Brain microvascular endothelial cell (primary cell): ENCODE data around the gene RPL7A.

Experiments
- DNase-seq: peaks from one replicate; pipeline ENCODE4 v3.0.0-alpha.2; 2020
- H3K27ac ChIP-seq: fragments of 250-450 bp; sonication (Bioruptor Pico); 2 replicates; pipeline ENCODE4 v1.5.1; 2020; ENCODE audit warnings: mild to moderate bottlenecking, moderate library complexity
- H3K27me3 ChIP-seq: fragments of 250-450 bp; sonication (Bioruptor Pico); replicated peaks from 2 replicates; pipeline ENCODE4 v1.5.1; 2020; ENCODE audit warnings: mild to moderate bottlenecking
- H3K36me3 ChIP-seq: fragments of 250-450 bp; sonication (Bioruptor Pico); replicated peaks from 2 replicates; pipeline ENCODE4 v1.5.1; 2020; ENCODE audit warnings: mild to moderate bottlenecking
- H3K4me3 ChIP-seq: 2 replicates; pipeline ENCODE4 v1.5.1; 2011; ENCODE audit warnings: low read depth, mild to moderate bottlenecking, control low read depth, low read length, moderate library complexity
- in situ Hi-C: cut with HindIII; loops from 2 replicates; pipeline ENCODE4 v1.10.0; 2017; ENCODE audit warnings: low sequenced_read_pairs, low pct_ligation_motif_present
- TF ChIP-seq, protein P1 (sequence below): IDR thresholded peaks from 2 replicates; pipeline ENCODE4 v1.5.1; 2011; ENCODE audit warnings: low read depth, mild to moderate bottlenecking, moderate library complexity, low read length, control low read depth, inconsistent platforms; ENCODE audit errors: missing control alignments

Gene RPL7A

DNA sequence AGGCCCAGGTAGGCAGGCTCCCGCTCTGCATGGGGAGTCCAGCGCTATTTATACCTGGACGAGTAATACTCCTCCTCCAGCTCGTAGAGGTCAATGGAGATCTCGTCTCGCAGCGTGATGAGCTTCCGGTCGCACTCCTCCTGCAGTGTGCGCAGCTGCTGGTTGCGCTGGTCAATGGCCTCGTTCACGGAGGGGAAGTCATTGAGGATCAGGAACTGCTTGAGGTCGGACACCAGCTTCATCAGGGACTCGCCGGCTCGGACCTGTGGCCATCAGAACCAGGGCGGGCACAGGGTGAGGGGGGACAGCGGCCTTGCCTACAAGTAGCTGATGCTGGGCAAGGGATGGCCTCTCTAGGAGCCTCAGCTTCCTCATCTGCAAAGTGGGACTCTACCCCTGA is 3.9 kb upstream of the RPL7A start:
- in situ Hi-C loops = no loop called here
- TF ChIP-seq, protein P1, sequence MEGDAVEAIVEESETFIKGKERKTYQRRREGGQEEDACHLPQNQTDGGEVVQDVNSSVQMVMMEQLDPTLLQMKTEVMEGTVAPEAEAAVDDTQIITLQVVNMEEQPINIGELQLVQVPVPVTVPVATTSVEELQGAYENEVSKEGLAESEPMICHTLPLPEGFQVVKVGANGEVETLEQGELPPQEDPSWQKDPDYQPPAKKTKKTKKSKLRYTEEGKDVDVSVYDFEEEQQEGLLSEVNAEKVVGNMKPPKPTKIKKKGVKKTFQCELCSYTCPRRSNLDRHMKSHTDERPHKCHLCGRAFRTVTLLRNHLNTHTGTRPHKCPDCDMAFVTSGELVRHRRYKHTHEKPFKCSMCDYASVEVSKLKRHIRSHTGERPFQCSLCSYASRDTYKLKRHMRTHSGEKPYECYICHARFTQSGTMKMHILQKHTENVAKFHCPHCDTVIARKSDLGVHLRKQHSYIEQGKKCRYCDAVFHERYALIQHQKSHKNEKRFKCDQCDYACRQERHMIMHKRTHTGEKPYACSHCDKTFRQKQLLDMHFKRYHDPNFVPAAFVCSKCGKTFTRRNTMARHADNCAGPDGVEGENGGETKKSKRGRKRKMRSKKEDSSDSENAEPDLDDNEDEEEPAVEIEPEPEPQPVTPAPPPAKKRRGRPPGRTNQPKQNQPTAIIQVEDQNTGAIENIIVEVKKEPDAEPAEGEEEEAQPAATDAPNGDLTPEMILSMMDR = no peak
- peaks cover 52% of the 10 kb centered on the region for H3K36me3 ChIP-seq

DNA sequence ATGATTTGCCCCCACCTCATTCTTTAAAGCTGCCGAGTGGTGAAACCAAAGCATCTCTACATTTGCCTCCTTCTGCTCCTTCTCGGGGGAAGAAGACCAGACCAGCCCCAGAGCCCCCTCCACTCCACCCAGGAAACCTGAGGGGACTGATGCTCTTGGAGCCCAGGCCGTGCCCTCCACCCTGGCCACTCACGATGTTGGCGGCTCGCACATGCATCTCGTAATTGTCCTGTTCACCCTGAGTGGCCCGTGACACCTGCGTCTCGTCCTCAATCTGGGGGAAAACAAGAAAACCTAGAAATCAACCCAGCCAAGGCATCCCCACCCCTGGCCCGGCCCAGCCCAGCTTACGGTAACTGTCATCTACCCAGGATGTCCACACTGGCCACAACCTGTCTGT is 3.0 kb upstream of the RPL7A start:
- Histone ChIP-seq H3K4me3 (no peak overlapping the region), H3K27ac (no peak overlapping the region), H3K36me3 (peaks cover 61% of the 10 kb centered on the region), H3K27me3 (no peaks in the 10 kb centered on the region)
- TF ChIP-seq, protein P1 = no peak
- in situ Hi-C loops = no loop called here
- no peak for DNase-seq

More for the DNA sequence above, 3.9 kb upstream of the RPL7A start:
- Histone ChIP-seq H3K27me3 (no peaks in the 10 kb centered on the region), H3K4me3 (no peak overlapping the region), H3K27ac (no peak overlapping the region)
- DNase-seq = no peak

DNA sequence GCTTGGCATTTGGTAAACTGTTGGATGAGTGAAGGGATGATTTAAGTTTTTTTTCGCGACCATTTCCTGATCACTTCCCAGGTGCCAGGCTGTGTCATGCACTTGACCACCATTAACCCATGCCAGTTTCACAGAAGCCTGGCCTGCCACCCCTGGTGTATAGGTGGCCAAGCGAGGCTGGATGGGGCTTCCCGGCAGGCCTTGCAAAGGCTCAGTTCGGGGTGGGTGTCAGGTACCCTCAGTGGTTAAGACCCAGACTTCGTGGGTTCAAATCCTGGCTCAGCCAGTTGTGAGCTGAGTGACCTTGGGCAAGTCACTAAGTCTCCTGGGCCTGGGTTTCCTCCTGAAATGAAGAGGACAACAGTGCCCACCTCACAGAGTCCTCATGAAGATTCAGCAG is 2.4 kb upstream of the RPL7A start:
- in situ Hi-C loops = no loop called here
- no peak overlapping the region for H3K4me3 ChIP-seq
- no peak for DNase-seq
- TF ChIP-seq, protein P1 = no peak
- no peaks in the 10 kb centered on the region for H3K27me3 ChIP-seq
- peaks cover 61% of the 10 kb centered on the region for H3K36me3 ChIP-seq
- H3K27ac ChIP-seq = no peak overlapping the region

DNA sequence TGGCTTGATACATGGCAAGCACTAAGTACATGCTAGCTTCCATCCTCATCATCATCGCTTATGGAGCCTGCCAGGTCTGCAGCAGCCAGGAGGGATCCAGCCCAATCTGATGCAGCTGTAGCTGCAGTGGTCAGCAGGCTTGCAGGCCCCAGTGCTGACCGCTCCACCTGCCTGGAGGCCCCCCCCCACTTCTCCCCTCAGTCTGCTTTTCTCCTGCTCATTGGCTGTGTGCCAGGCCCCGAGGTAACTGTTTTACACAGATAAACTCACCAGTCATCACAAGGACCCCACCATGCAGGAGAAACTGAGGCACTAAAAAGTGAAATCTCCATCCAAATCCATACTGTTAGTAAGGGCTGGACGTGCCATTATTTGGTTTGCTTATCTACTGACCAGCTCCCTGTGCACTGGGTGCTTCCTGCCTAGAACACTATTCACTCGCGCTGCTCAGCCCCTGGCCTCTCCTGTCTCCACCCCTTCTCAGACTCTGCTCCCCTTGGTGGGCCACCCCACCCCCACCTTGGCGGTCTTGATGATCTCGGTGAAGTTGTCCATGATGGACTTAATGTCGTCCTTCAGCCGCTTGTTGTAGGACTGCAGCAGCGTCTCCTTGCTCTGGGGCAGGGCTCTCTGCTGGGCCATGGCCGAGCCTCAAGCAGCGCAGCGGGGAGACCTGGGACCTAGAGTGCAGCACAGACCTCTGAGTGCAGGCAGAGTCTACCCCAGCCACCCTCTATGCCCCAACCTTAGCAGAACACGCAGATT is 1.8 kb upstream of the RPL7A start:
- in situ Hi-C loops = no loop called here
- TF ChIP-seq, protein P1 = no peak
- no peak for DNase-seq
- peaks cover 63% of the 10 kb centered on the region for H3K36me3 ChIP-seq
- no peaks in the 10 kb centered on the region for H3K27me3 ChIP-seq
- H3K27ac ChIP-seq = no peak overlapping the region
- H3K4me3 ChIP-seq = peak overlapping the region; percentile 100

DNA sequence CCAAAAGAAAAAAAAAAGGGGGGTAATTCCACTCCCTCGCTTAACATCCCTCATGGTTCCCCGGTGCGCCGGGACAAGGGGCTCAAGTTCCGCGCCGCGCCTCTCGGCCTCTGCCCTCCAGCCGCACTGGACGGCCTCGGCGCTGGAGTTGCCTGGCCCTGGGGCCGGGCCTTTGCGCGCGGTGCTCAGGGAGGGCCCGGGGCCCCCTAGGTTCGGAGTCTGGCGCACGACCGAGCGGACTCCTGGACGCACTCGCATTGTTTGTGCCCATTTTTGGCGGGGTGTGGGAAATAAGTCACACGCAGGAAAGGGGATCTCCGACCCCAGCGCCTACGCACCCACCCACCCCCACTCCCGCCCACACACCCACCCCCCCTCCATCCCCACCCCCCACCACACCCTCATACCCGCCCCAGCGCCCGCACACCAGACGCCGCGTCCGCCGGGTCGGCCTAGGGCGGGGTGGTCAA is 468 bp upstream of the RPL7A start:
- no peak for DNase-seq

More for the DNA sequence above, 468 bp upstream of the RPL7A start:
- peak overlapping the region; percentile 99 for H3K27ac ChIP-seq
- in situ Hi-C loops = no loop called here
- peak overlapping the region; percentile 100 for H3K4me3 ChIP-seq
- no peaks in the 10 kb centered on the region for H3K27me3 ChIP-seq
- TF ChIP-seq, protein P1 = no peak
- H3K36me3 ChIP-seq = peaks cover 64% of the 10 kb centered on the region
